Adipocyte (in vitro differentiated cells): Measurements from ENCODE around the gene STRAP.
A peak's percentile ranks its signal among the peaks of the same experiment; 100 is the strongest.

Experiments used
- DNase-seq: peaks from one replicate; pipeline ENCODE4 v3.0.0-alpha.2; 2015; ENCODE audit warnings: low read depth
- H3K27me3 ChIP-seq: replicated peaks from 2 replicates; pipeline ENCODE4 v1.7.0; 2013; ENCODE audit warnings: mild to moderate bottlenecking, low read length, moderate library complexity; ENCODE audit not compliant: control insufficient read depth, insufficient read depth
- H3K36me3 ChIP-seq: 2 replicates; pipeline ENCODE4 v1.7.0; 2013; ENCODE audit warnings: low read length, mild to moderate bottlenecking, moderate library complexity; ENCODE audit not compliant: control insufficient read depth, insufficient read depth, severe bottlenecking
- H3K4me1 ChIP-seq: 2 replicates; pipeline ENCODE4 v1.7.0; 2013; ENCODE audit warnings: mild to moderate bottlenecking, low read length, moderate library complexity; ENCODE audit not compliant: control insufficient read depth, insufficient read depth
- H3K4me3 ChIP-seq: 2 replicates; pipeline ENCODE4 v1.7.0; 2013; ENCODE audit warnings: mild to moderate bottlenecking, low read length, moderate library complexity
- H3K9ac ChIP-seq: 2 replicates; pipeline ENCODE4 v1.7.0; 2013; ENCODE audit warnings: mild to moderate bottlenecking, low read length, moderate library complexity
- H3K9me3 ChIP-seq: 2 replicates; pipeline ENCODE4 v1.7.0; 2013; ENCODE audit warnings: mild to moderate bottlenecking, low read length, moderate library complexity; ENCODE audit not compliant: control insufficient read depth

The STRAP gene

DNA sequence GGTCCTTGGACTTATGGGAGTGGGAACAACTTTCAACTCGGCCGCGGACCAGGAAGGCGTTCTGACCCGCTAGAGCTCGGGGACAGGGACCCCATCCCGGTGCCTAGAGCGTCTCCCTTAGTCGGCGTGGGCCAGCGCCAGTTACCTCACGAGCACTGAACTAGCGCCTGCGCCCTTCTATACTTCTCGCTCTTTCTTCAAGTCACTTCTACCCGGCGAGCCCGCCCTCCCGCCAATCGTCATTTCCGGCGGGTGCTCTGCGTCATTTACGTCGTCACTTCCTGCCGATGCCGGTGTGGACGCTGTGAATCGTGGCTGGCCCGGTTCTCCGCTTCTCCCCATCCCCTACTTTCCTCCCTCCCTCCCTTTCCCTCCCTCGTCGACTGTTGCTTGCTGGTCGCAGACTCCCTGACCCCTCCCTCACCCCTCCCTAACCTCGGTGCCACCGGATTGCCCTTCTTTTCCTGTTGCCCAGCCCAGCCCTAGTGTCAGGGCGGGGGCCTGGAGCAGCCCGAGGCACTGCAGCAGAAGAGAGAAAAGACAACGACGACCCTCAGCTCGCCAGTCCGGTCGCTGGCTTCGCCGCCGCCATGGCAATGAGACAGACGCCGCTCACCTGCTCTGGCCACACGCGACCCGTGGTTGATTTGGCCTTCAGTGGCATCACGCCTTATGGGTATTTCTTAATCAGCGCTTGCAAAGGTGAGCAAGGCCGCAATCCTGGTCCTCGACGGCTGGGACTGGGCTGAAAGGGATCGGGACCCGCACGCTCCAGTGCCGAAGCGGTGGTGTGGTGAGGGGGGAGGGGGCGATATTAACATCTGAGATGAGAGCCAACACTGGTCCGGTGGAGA is at the start of gene STRAP:
STRAP (plus strand) TSS at position 270 of the 854 bp plus-strand sequence; CDS start at position 591, 321 bp downstream.
- no peaks in the 10 kb centered on the region for H3K27me3 ChIP-seq
- H3K4me1 ChIP-seq, result peaks cover 39% of the 10 kb centered on the region
- H3K9me3 ChIP-seq, result no peaks in the 10 kb centered on the region
- DNase-seq, result peak; percentile 99
- peaks cover 16% of the 10 kb centered on the region for H3K36me3 ChIP-seq
- peak within 1 kb of the TSS; percentile 95 for H3K9ac ChIP-seq
- peak within 1 kb of the TSS; percentile 99 for H3K4me3 ChIP-seq

DNA sequence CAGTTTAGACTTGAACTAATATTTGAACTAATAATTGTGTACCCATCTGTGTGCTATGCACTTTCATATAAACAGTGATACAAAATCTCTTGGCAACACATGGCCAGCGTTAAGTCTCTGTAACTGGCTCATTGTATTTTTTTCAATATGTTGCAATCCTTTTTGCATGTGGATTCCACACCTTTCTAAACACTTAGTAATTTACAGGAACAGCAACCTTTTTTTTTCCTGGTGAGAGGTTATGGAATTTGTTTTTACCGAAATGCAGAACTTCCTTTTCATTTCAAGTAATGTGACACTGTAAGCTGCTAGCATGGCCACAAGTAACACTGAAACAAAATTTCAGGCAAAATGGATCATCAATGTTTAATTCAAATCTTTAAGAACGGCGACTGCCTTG is 47.6 kb upstream of the STRAP start:
- Histone ChIP-seq H3K27me3 (no peaks in the 10 kb centered on the region), H3K4me3 (no peak overlapping the region), H3K9me3 (no peaks in the 10 kb centered on the region), H3K36me3 (no peaks in the 10 kb centered on the region), H3K4me1 (peaks cover 36% of the 10 kb centered on the region), H3K9ac (no peak overlapping the region)
- no peak for DNase-seq

DNA sequence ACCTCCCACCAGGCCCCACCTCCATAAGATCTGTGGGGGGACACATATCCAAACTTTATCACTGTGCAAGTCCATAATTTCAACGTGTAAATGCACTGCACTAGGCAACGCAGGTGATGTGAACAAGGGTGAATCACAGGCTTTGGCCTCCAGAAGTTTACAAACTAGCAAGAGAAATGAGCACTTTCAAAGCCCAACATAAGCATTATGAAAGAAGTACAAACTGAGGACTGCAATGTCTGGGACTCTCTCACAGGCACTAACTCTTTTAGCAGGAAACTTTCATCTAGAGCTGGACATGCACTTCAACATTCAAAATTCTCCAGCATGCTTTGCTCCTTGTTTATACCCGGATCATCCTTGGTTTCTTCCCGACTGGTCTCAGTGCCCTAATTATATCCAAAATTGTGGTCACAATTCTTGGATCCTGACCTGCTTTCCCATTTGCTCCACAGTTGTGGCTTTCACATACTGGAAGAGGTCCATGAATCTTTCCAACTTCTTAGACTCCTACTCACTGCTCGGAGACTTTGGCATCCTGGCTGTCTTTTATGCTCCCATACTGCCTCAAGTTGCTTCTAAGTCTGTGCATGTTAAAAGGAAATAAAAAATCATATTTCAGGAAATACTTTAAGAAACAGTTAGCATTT is 44.9 kb upstream of the STRAP start:
- no peaks in the 10 kb centered on the region for H3K9me3 ChIP-seq
- peak overlapping the region; percentile 46 for H3K4me3 ChIP-seq
- H3K36me3 ChIP-seq, result no peaks in the 10 kb centered on the region
- peaks cover 26% of the 10 kb centered on the region for H3K4me1 ChIP-seq
- H3K27me3 ChIP-seq, result no peaks in the 10 kb centered on the region
- peak overlapping the region; percentile 33 for H3K9ac ChIP-seq
- DNase-seq, result peak; percentile 17

DNA sequence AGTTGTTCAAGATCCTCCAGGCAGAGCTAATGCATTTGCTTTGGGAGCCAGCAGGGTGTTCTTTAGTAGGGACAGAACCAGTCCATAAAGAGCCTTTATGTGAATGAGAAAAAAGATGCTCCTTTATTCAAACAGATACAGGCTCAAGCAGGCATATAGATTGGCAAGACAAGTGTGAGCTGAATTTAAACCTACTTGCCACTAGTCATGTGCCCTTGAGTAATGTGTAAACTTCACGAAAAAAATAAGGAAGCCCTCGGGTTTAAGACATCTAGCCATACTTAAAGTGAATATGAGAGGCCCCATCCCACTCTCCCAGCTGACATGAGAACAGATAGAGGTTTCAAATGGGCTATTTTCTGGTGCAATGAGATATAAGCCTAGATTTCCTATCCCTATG is 43.1 kb upstream of the STRAP start:
- no peaks in the 10 kb centered on the region for H3K36me3 ChIP-seq
- no peaks in the 10 kb centered on the region for H3K27me3 ChIP-seq
- no peak overlapping the region for H3K4me3 ChIP-seq
- H3K4me1 ChIP-seq, result peaks cover 28% of the 10 kb centered on the region
- no peak overlapping the region for H3K9ac ChIP-seq
- DNase-seq, result no peak
- H3K9me3 ChIP-seq, result no peaks in the 10 kb centered on the region

- Histone ChIP-seq H3K9me3 (no peaks in the 10 kb centered on the region), H3K36me3 (no peaks in the 10 kb centered on the region), H3K9ac (no peak overlapping the region), H3K4me1 (peaks cover 28% of the 10 kb centered on the region), H3K27me3 (no peaks in the 10 kb centered on the region), H3K4me3 (no peak overlapping the region)
- no peak for DNase-seq
Observed at GRCh38 chr12:15839682-15840081, 42.5 kb upstream of the STRAP start.

DNA sequence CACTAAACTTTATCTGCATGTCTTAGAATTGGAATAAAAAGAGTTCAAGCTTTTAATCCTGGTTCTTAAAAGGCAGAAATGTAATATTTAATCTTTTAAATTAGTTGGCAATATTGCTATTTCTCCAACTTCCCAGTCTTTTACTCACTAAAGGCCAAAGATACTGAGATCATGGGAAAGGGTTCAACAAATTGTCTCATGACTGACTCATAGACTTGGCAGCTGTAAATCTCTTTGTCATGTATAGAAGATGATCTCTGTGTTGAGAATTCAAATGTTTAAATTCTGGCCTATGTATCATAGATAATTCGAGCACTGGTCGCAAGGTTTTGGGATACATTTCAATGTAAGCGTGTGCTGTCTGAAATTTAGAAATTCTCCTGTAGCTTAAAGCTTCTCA is 40.1 kb upstream of the STRAP start:
- Histone ChIP-seq H3K9me3 (no peaks in the 10 kb centered on the region), H3K9ac (peak overlapping the region; percentile 10), H3K4me3 (no peak overlapping the region), H3K4me1 (peaks cover 32% of the 10 kb centered on the region), H3K36me3 (no peaks in the 10 kb centered on the region), H3K27me3 (no peaks in the 10 kb centered on the region)
- DNase-seq, result peak; percentile 43

GRCh38 chr12:15846887-15847286 is 35.3 kb upstream of the STRAP start:
- Histone ChIP-seq H3K9ac (peak overlapping the region; percentile 78), H3K27me3 (no peaks in the 10 kb centered on the region), H3K4me3 (peak overlapping the region; percentile 68), H3K36me3 (no peaks in the 10 kb centered on the region), H3K9me3 (no peaks in the 10 kb centered on the region), H3K4me1 (peaks cover 31% of the 10 kb centered on the region)
- peak; percentile 88 for DNase-seq

DNA sequence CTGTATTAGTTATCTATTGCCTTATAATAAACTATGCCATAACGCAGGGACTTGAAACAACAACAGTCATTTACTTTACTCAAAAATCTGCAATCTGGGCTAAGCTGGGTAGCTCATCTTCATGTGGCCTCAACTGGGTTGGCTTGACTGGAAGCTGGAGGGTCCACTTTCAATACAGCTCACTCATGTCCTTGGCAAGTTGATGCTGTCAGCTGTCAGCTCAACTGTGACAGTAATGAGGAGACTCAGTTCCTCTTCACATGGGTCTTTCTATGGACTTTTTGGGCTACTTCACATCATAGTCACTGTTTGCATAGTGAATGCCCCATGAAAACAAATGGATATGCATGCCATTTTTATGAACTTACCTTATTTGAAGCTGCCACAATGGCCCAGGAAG is 33.6 kb upstream of the STRAP start:
- Histone ChIP-seq H3K9ac (no peak overlapping the region), H3K4me3 (no peak overlapping the region), H3K4me1 (peaks cover 31% of the 10 kb centered on the region), H3K27me3 (no peaks in the 10 kb centered on the region), H3K36me3 (no peaks in the 10 kb centered on the region), H3K9me3 (no peaks in the 10 kb centered on the region)
- DNase-seq, result no peak

DNA sequence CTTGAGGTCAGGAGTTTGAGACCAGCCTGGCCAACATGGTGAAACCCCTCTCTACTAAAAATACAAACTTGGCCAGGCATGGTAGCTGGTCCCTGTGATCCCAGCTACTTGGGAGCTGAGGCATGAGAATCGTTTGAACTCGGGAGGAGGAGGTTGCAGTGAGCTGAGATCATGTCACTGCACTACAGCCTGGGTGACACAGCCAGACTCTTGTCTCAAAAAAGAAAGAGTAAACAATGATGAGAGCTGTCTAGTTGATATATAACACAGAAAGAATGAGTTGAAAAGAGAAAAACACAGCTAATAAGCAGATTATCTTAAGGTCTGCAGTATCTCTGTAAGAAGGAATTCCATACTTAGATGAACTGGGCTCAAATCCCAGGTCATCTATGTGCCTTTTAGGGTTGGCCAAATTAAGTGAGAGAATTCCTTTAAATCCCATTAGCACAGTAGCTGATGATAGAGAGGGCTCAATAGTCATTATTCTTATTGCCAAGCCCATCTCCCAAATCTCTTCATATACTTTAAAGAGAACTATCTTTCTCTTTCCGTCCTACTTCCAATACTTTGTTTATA is 31.1 kb upstream of the STRAP start:
- DNase-seq, result no peak
- Histone ChIP-seq H3K9ac (no peak overlapping the region), H3K9me3 (no peaks in the 10 kb centered on the region), H3K4me1 (peaks cover 45% of the 10 kb centered on the region), H3K27me3 (no peaks in the 10 kb centered on the region), H3K36me3 (no peaks in the 10 kb centered on the region), H3K4me3 (no peak overlapping the region)

- no peak for DNase-seq
- H3K9me3 ChIP-seq, result no peaks in the 10 kb centered on the region
Observed at GRCh38 chr12:15851919-15852318, 30.3 kb upstream of the STRAP start.

GRCh38 chr12:15852383-15852782 is 29.8 kb upstream of the STRAP start:
- no peaks in the 10 kb centered on the region for H3K9me3 ChIP-seq
- H3K27me3 ChIP-seq, result no peaks in the 10 kb centered on the region
- H3K9ac ChIP-seq, result no peak overlapping the region
- DNase-seq, result peak; percentile 48
- H3K36me3 ChIP-seq, result no peaks in the 10 kb centered on the region
- no peak overlapping the region for H3K4me3 ChIP-seq
- H3K4me1 ChIP-seq, result peaks cover 36% of the 10 kb centered on the region

More at GRCh38 chr12:15851919-15852318, 30.3 kb upstream of the STRAP start:
- no peak overlapping the region for H3K4me3 ChIP-seq
- no peaks in the 10 kb centered on the region for H3K36me3 ChIP-seq
- no peak overlapping the region for H3K9ac ChIP-seq
- H3K27me3 ChIP-seq, result no peaks in the 10 kb centered on the region
- peaks cover 40% of the 10 kb centered on the region for H3K4me1 ChIP-seq
